GM06990 (cell line): ENCODE results near the gene TRIM39.

ENCODE experiments used
- DNase-seq: peaks from one replicate; pipeline ENCODE4 v3.0.0-alpha.2; 2011; ENCODE audit not compliant: insufficient read length; ENCODE audit errors: extremely low read depth
- H3K27me3 ChIP-seq: replicated peaks from 2 replicates; pipeline ENCODE4 v1.6.0; 2011; ENCODE audit warnings: low read length; ENCODE audit not compliant: control insufficient read depth, insufficient read depth
- H3K36me3 ChIP-seq: 2 replicates; pipeline ENCODE4 v1.5.1; 2011; ENCODE audit warnings: low read length; ENCODE audit not compliant: control insufficient read depth, insufficient read depth
- H3K4me3 ChIP-seq: replicated peaks from 2 replicates; pipeline ENCODE4 v1.5.1; 2011; ENCODE audit warnings: low read depth, mild to moderate bottlenecking, control low read depth, low read length
- CTCF ChIP-seq: IDR thresholded peaks from 2 replicates; pipeline ENCODE4 v1.5.1; 2011; ENCODE audit warnings: low read length, control low read depth, mild to moderate bottlenecking, inconsistent platforms; ENCODE audit not compliant: insufficient read depth, poor library complexity, severe bottlenecking

Gene TRIM39

DNA sequence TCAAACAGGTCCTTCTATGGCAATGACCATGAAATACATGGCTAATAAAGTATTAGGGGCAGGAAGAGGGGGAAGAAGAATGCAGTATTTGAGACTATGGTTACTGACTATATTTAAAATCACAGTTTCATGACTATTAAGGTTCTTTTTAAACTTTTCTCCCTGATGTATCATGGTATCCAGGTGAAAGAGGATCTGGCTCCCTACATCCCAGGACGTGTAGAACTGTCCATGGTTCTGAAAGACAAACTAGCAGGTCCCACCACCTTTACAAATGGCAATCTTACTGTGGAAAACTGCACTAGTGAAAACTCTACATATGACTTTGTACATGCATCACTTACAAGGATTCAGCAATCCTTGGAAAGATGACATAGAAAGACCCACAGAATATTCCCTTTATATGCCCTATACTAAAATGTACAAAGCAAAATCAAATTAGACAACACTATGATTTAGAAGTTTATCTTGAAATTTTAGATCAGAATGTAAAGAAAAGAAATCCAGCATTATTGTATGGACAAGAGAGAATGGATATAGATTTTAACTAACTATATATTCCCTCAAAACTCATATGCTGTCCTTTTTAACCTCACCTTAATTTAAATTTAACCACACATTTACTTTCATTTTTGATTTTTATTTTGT is 51.7 kb downstream of the TRIM39 start:
- Histone ChIP-seq H3K27me3 (peaks cover 3% of the 10 kb centered on the region), H3K36me3 (no peaks in the 10 kb centered on the region), H3K4me3 (no peak overlapping the region)
- no peak for DNase-seq
- TF ChIP-seq CTCF, result no peak

GRCh38 chr6:30380464-30380863 is 53.7 kb downstream of the TRIM39 start:
- H3K27me3 ChIP-seq, result peaks cover 3% of the 10 kb centered on the region

GRCh38 chr6:30386166-30386565 is 59.4 kb downstream of the TRIM39 start:
- no peak for TF ChIP-seq CTCF
- no peak overlapping the region for H3K4me3 ChIP-seq
- DNase-seq, result no peak
- H3K27me3 ChIP-seq, result no peaks in the 10 kb centered on the region
- H3K36me3 ChIP-seq, result no peaks in the 10 kb centered on the region

More at GRCh38 chr6:30380464-30380863, 53.7 kb downstream of the TRIM39 start:
- Histone ChIP-seq H3K36me3 (no peaks in the 10 kb centered on the region), H3K4me3 (no peak overlapping the region)
- no peak for DNase-seq
- no peak for TF ChIP-seq CTCF

GRCh38 chr6:30391240-30391639 is 64.5 kb downstream of the TRIM39 start:
- no peak for DNase-seq
- Histone ChIP-seq H3K27me3 (peaks cover 4% of the 10 kb centered on the region; the same call in 1 of the 2 replicates), H3K4me3 (no peak overlapping the region), H3K36me3 (no peaks in the 10 kb centered on the region)
- TF ChIP-seq CTCF, result no peak
